Natural killer cell treated with Interleukin-12 subunit alpha and Interleukin-12 subunit beta and Interleukin-15 and Interleukin-18, amount 100 ng/mL, for 72 hours (primary cell): Measurements from ENCODE around the gene TRIM45. TPM values are rescaled to one million over a fixed set of nuclear protein-coding genes. Genes with fewer than 3 reads are reported as not detected.
"Not testable (repeated sequence)": the region's sequence is repeated elsewhere in the genome, so short reads cannot be mapped to it uniquely, and the experiment has no call there.

Source experiments
- ATAC-seq, 2 donors: fragments of 150-1000 bp; cut with Tn5 transposase in 1 of 2; sonication (Bioruptor Pico), chemical (Tn5 transposase) in 1 of 2; 2 replicates each; pipeline ENCODE4 v1.10.0; 2021
- DNase-seq: peaks from one replicate; pipeline ENCODE4 v3.0.0; 2022; ENCODE audit warnings: low spot score
- H3K27ac Mint-ChIP-seq, 2 donors: 1 replicate in 1 of 2; 2 replicates in 1 of 2; pipeline ENCODE4 v1.8.0; 2022; ENCODE audit warnings: mixed read lengths in 2 of 2, mild to moderate bottlenecking in 1 of 2, moderate library complexity in 1 of 2
- H3K27me3 Mint-ChIP-seq, 2 donors: 1 replicate in 1 of 2; 2 replicates in 1 of 2; pipeline ENCODE4 v1.8.0; 2022; ENCODE audit warnings: mixed read lengths in 2 of 2
- H3K36me3 Mint-ChIP-seq: one replicate; pipeline ENCODE4 v1.8.0; 2022; ENCODE audit warnings: mixed read lengths
- H3K4me1 Mint-ChIP-seq, 2 donors: 1 replicate in 1 of 2; 2 replicates in 1 of 2; pipeline ENCODE4 v1.8.0; 2022; ENCODE audit warnings: low read depth in 2 of 2, mixed read lengths in 2 of 2, mild to moderate bottlenecking in 1 of 2
- H3K4me3 Mint-ChIP-seq: one replicate; pipeline ENCODE4 v1.8.0; 2022; ENCODE audit warnings: mixed read lengths
- H3K9me3 Mint-ChIP-seq: 2 replicates; pipeline ENCODE4 v1.8.0; 2022; ENCODE audit warnings: mixed read lengths
- total RNA-seq, 2 donors: library from RNA; stranded (reverse); gene quantifications; one replicate each; pipeline ENCODE4 v1.2.3, GENCODE V29; 2022

Gene TRIM45
- total RNA-seq, 2 donors from 2014 or later: 0.86 to 1.6 TPM

GRCh38 chr1:117105722-117106121 is 15.8 kb downstream of the TRIM45 start:
- H3K4me1 Mint-ChIP-seq: peaks cover 0 to 5% of the 10 kb centered on the region in 2 donors
- H3K27me3 Mint-ChIP-seq: no peaks in the 10 kb centered on the region
- H3K36me3 Mint-ChIP-seq: peaks cover 11% of the 10 kb centered on the region
- no peak for ATAC-seq
- no peak for DNase-seq
- no peak overlapping the region for H3K4me3 Mint-ChIP-seq
- H3K27ac Mint-ChIP-seq: no peak overlapping the region
- no peaks in the 10 kb centered on the region for H3K9me3 Mint-ChIP-seq

GRCh38 chr1:117104986-117105385 is 16.6 kb downstream of the TRIM45 start:
- no peak for ATAC-seq
- Mint-ChIP-seq H3K27me3 (no peaks in the 10 kb centered on the region), H3K27ac (no peak overlapping the region), H3K36me3 (peaks cover 19% of the 10 kb centered on the region), H3K4me1 (peaks cover 0 to 3% of the 10 kb centered on the region in 2 donors), H3K9me3 (no peaks in the 10 kb centered on the region), H3K4me3 (no peak overlapping the region)
- DNase-seq: no peak

GRCh38 chr1:117101858-117102257 is 19.7 kb downstream of the TRIM45 start:
- peaks cover 37% of the 10 kb centered on the region for H3K36me3 Mint-ChIP-seq
- not testable (repeated sequence) for H3K4me3 Mint-ChIP-seq, H3K9me3 Mint-ChIP-seq, H3K4me1 Mint-ChIP-seq, ATAC-seq, H3K27ac Mint-ChIP-seq, H3K27me3 Mint-ChIP-seq, DNase-seq

- Mint-ChIP-seq H3K36me3 (peaks cover 42% of the 10 kb centered on the region), H3K27ac (no peak overlapping the region), H3K4me3 (no peak overlapping the region), H3K9me3 (no peaks in the 10 kb centered on the region), H3K27me3 (no peaks in the 10 kb centered on the region), H3K4me1 (no peaks in the 10 kb centered on the region)
- ATAC-seq: no peak
- no peak for DNase-seq
Measured at GRCh38 chr1:117101334-117101733, 20.2 kb downstream of the TRIM45 start.

- Mint-ChIP-seq H3K36me3 (peaks cover 51% of the 10 kb centered on the region), H3K9me3 (no peaks in the 10 kb centered on the region), H3K4me1 (peaks cover 6% of the 10 kb centered on the region in 2 donors), H3K4me3 (no peak overlapping the region), H3K27ac (no peak overlapping the region), H3K27me3 (no peaks in the 10 kb centered on the region)
- ATAC-seq (no peak), DNase-seq (no peak)
Measured at GRCh38 chr1:117098287-117098890, 23.2 kb downstream of the TRIM45 start.

- H3K4me1 Mint-ChIP-seq: peaks cover 6% of the 10 kb centered on the region in 2 donors
- ATAC-seq (no peak), DNase-seq (no peak)
- H3K27ac Mint-ChIP-seq: no peak overlapping the region
- H3K9me3 Mint-ChIP-seq: no peaks in the 10 kb centered on the region
- H3K36me3 Mint-ChIP-seq: peaks cover 47% of the 10 kb centered on the region
- H3K27me3 Mint-ChIP-seq: no peaks in the 10 kb centered on the region
- no peak overlapping the region for H3K4me3 Mint-ChIP-seq
Measured at GRCh38 chr1:117097443-117097842, 24.1 kb downstream of the TRIM45 start.

GRCh38 chr1:117096951-117097408 is 24.6 kb downstream of the TRIM45 start:
- no peaks in the 10 kb centered on the region for H3K27me3 Mint-ChIP-seq
- no peaks in the 10 kb centered on the region for H3K9me3 Mint-ChIP-seq
- H3K27ac Mint-ChIP-seq: no peak overlapping the region
- H3K4me1 Mint-ChIP-seq: peaks cover 6% of the 10 kb centered on the region in 2 donors
- peaks cover 43% of the 10 kb centered on the region for H3K36me3 Mint-ChIP-seq
- ATAC-seq (no peak), DNase-seq (no peak)
- no peak overlapping the region for H3K4me3 Mint-ChIP-seq

- Mint-ChIP-seq H3K27ac (peak overlapping the region in 1 of 2 donors; percentile 10), H3K4me1 (peaks cover 6% of the 10 kb centered on the region in 2 donors)
Measured at GRCh38 chr1:117094841-117095604, 26.5 kb downstream of the TRIM45 start.

GRCh38 chr1:117093870-117094621 is 27.5 kb downstream of the TRIM45 start:
- peak overlapping the region in 1 of 2 donors; percentile 10 for H3K27ac Mint-ChIP-seq
- H3K27me3 Mint-ChIP-seq: no peaks in the 10 kb centered on the region
- no peak overlapping the region for H3K4me3 Mint-ChIP-seq
- peak; percentile 75 to 83 for ATAC-seq
- no peak for DNase-seq
- H3K9me3 Mint-ChIP-seq: no peaks in the 10 kb centered on the region
- peaks cover 43% of the 10 kb centered on the region for H3K36me3 Mint-ChIP-seq
- peaks cover 6% of the 10 kb centered on the region in 2 donors for H3K4me1 Mint-ChIP-seq

More at GRCh38 chr1:117094841-117095604, 26.5 kb downstream of the TRIM45 start:
- no peaks in the 10 kb centered on the region for H3K9me3 Mint-ChIP-seq
- ATAC-seq (no peak), DNase-seq (no peak)
- H3K27me3 Mint-ChIP-seq: no peaks in the 10 kb centered on the region
- H3K36me3 Mint-ChIP-seq: peaks cover 48% of the 10 kb centered on the region
- H3K4me3 Mint-ChIP-seq: no peak overlapping the region

GRCh38 chr1:117093091-117093534 is 28.4 kb downstream of the TRIM45 start:
- Mint-ChIP-seq H3K4me1 (peaks cover 6% of the 10 kb centered on the region in 2 donors), H3K36me3 (peaks cover 38% of the 10 kb centered on the region), H3K27ac (no peak overlapping the region), H3K9me3 (no peaks in the 10 kb centered on the region), H3K4me3 (no peak overlapping the region), H3K27me3 (no peaks in the 10 kb centered on the region)
- DNase-seq: no peak
- no peak for ATAC-seq

- ATAC-seq: no peak
- H3K4me3 Mint-ChIP-seq: no peak overlapping the region
- H3K27me3 Mint-ChIP-seq: no peaks in the 10 kb centered on the region
- no peaks in the 10 kb centered on the region for H3K9me3 Mint-ChIP-seq
- no peak for DNase-seq
- H3K4me1 Mint-ChIP-seq: peaks cover 6% of the 10 kb centered on the region in 2 donors
- H3K27ac Mint-ChIP-seq: no peak overlapping the region
- peaks cover 41% of the 10 kb centered on the region for H3K36me3 Mint-ChIP-seq
Measured at GRCh38 chr1:117092594-117092993, 29.0 kb downstream of the TRIM45 start.

- no peak overlapping the region for H3K4me3 Mint-ChIP-seq
- no peaks in the 10 kb centered on the region for H3K9me3 Mint-ChIP-seq
- no peak for ATAC-seq
- no peaks in the 10 kb centered on the region for H3K27me3 Mint-ChIP-seq
- H3K36me3 Mint-ChIP-seq: peaks cover 28% of the 10 kb centered on the region
- H3K4me1 Mint-ChIP-seq: peaks cover 6% of the 10 kb centered on the region in 2 donors
- no peak for DNase-seq
- no peak overlapping the region for H3K27ac Mint-ChIP-seq
Measured at GRCh38 chr1:117089996-117090395, 31.6 kb downstream of the TRIM45 start.

- no peaks in the 10 kb centered on the region for H3K4me1 Mint-ChIP-seq
- peaks cover 22% of the 10 kb centered on the region for H3K36me3 Mint-ChIP-seq
- no peak for ATAC-seq
- DNase-seq: no peak
- H3K27me3 Mint-ChIP-seq: no peaks in the 10 kb centered on the region
- no peak overlapping the region for H3K27ac Mint-ChIP-seq
- no peak overlapping the region for H3K4me3 Mint-ChIP-seq
- no peaks in the 10 kb centered on the region for H3K9me3 Mint-ChIP-seq
Measured at GRCh38 chr1:117087686-117088085, 33.9 kb downstream of the TRIM45 start.

- no peak overlapping the region for H3K4me3 Mint-ChIP-seq
- H3K4me1 Mint-ChIP-seq: no peaks in the 10 kb centered on the region
- H3K27me3 Mint-ChIP-seq: no peaks in the 10 kb centered on the region
- no peak for ATAC-seq
- H3K36me3 Mint-ChIP-seq: peaks cover 14% of the 10 kb centered on the region
- no peaks in the 10 kb centered on the region for H3K9me3 Mint-ChIP-seq
- H3K27ac Mint-ChIP-seq: no peak overlapping the region
- no peak for DNase-seq
Measured at GRCh38 chr1:117084231-117084630, 37.3 kb downstream of the TRIM45 start.
